H54 (cell line): ENCODE measurements around the gene GRB2.

Experiments
- DNase-seq: peaks from one replicate; pipeline ENCODE4 v3.0.0; 2011; ENCODE audit warnings: low spot score, mixed read lengths; ENCODE audit not compliant: insufficient read length
- FAIRE-seq: peaks from 3 replicates; lab custom pipeline; 2011; peaks lifted over from hg19 to GRCh38; lab: Jason Lieb, UNC
- POLR2A ChIP-seq: IDR thresholded peaks from 2 replicates; pipeline ENCODE4 v1.6.1; 2011; ENCODE audit warnings: low read depth, mild to moderate bottlenecking, low read length

Gene GRB2

DNA sequence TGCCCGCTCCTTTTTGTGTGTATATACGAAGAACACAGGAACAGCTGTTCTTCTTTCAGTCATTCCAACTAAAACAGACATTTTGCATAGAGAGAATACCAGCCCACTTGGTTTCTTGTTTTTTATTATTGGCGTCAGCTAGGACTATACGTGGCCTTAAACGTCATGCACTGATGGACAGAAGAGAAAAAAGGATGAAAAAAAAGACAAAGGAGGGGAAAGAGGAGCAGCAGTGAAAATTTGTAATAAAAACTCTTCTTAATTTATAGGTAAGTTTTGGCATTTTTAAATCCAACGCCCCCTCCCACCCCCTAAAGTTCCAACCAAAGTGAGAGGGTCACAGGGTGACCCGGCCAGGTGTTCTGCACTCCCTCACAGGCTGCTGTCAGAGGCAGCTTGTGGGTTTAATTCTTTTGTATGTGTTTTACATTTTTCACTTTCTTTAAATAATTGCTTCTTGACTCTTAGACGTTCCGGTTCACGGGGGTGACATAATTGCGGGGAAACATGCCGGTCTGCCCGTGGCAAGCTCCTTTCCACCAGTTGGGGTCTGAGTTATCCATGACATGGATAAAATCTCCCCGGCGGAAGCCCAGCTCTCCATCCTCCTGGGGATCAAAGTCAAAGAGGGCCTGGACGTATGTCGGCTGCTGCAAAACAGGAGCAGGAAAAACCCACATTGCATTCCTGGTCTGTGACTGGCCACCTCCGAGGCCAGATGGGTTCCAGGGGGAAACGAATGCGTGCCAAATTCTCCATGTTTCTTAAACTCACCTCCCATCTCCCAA is 85.4 kb downstream of the GRB2 start:
- no peak for DNase-seq
- TF ChIP-seq POLR2A, result no peak
- no peak for FAIRE-seq

GRCh38 chr17:75318615-75319222 is 86.8 kb downstream of the GRB2 start:
- FAIRE-seq, result no peak
- no peak for DNase-seq
- no peak for TF ChIP-seq POLR2A

DNA sequence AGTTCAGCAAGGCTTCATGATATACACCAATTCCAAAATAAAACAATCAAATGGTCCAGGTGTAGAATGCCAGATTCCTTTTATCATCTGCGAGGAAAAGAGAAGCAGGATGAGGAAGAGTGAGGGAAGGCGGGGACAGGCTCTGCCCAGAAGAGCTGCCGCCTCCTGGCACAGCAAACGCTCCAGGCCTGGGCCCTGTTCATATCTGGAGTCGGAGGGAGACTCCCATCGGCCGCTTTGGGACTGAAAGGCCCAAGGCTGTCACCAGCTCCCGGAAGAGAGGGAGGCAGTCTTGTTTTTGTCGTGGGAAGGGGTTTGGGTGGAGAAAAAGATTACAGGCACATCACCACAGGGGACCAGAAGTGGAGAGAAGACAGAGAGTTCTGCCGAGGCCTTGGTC is 87.3 kb downstream of the GRB2 start:
- no peak for TF ChIP-seq POLR2A
- FAIRE-seq, result no peak

DNA sequence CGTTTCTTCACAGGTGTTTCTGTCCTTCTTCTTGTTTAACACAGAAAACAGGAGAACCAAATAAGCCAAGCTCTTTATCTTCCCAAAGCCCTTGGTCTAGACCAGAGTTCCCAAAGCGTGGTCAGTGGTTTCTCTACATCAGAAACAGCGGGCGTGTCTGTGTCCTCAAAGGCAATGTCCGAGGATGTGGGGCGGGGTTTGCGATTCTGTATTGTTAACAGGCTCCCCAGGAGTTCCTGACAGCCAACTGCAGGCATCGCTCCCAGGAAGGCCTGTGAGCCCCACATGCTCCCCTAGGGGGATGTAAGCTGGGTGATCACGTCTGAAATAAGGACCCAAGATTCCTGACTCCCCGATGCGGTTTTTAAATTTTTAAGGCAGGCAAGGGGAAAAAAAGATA is 87.8 kb downstream of the GRB2 start:
- no peak for FAIRE-seq
- no peak for DNase-seq
- TF ChIP-seq POLR2A, result no peak

More for the DNA sequence above, 87.3 kb downstream of the GRB2 start:
- DNase-seq, result no peak

DNA sequence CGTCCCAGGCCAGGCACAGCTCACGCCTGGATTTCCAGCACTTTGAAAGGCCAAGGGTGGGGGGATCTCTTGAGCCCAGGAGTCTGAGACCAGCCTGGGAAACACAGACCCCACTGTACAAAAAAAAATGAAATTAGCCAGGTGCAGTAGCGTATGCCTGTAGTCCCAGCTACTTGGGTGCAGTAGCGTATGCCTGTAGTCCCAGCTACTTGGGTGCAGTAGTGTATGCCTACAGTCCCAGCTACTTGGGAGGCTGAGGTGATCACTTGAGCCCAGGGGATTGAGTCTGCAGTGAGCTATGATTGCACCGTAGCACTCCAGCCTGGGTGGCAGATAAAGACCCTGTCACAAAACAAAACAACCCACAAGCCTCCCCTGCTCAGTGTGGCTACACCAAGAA is 89.2 kb downstream of the GRB2 start:
- TF ChIP-seq POLR2A, result no peak
- FAIRE-seq, result no peak
- no peak for DNase-seq

GRCh38 chr17:75315541-75316243 is 89.8 kb downstream of the GRB2 start:
- FAIRE-seq (no peak), DNase-seq (peak; percentile 30)
- no peak for TF ChIP-seq POLR2A

DNA sequence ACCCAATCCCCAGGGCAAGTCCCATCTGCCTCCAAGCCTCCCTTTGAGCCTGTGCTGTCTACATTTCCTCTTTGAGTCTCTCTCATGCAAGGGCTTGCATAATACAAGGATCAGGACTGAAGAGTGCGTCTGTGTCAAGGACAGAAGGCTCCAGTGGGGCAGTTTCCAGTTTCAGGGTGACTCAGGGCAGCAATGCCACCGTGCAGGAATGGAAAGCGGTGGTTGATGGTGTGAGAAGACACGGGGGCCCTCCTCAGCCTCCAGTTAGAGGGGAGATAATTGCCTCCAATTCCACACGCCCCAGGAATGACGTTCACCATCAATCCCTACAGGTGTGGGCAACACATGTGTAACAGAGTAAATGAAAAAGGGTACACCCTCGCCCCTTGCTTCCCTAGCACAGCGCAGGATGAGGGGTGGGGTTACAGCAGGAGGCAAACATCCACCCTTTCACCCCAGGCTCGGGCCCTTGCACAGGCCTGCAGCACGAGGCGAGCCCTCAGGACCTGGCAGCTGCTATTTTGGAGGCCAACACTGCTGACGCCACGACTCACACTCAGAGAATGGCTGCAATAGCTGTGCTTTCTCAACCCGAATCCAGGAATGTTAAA is 91.4 kb downstream of the GRB2 start:
- no peak for FAIRE-seq
- DNase-seq, result peak; percentile 47
- no peak for TF ChIP-seq POLR2A

DNA sequence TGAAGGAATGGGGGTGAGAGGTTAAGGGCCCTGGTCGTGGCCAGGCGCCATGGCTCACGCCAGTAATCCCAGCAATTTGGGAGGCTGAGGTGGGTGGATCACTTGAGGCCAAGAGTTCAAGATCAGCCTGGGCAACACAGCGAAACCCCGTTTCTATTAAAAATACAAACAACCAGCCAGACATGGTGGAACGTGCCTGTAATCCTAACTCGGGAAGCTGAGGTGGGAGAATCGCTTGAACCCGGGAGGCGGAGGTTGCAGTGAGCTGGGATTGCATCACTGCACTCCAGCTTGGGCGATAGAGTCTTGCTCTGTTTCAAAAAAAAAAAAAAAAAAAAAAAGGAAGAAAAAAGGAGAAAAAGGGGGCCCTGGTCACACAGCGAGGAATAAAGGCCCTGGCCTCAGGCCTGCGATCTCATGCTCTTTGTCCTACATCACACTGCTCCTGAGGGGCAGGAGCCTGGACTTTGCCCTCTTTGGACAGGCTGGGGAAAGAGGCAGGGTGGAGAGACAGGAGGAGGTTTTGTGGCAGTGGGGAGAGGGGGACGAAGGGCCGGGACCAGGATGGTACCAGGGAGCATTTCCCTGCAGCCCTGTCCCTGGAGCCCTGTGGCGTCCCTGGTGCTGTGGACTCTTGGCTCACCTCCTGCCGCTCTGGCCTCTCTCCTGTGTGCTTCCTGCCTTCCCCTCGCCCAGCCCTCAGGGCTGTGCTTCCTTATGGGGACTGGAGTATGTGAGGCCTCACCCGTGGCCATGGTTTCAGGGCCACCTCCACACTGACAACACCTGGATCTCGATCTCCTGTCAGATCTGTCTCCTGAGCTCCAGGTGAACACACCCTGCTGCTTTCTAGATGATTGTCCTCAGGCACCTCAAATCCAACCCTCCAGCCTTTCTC is 96.5 kb downstream of the GRB2 start:
- TF ChIP-seq POLR2A, result no peak
- FAIRE-seq (no peak), DNase-seq (no peak)

GRCh38 chr17:75307957-75308731 is 97.3 kb downstream of the GRB2 start:
- TF ChIP-seq POLR2A, result no peak
- DNase-seq (no peak), FAIRE-seq (no peak)

GRCh38 chr17:75301502-75302206 is 103.8 kb downstream of the GRB2 start:
- DNase-seq, result no peak

GRCh38 chr17:75301049-75301448 is 104.4 kb downstream of the GRB2 start:
- no peak for FAIRE-seq
- TF ChIP-seq POLR2A, result no peak
- DNase-seq, result no peak

More at GRCh38 chr17:75301502-75302206, 103.8 kb downstream of the GRB2 start:
- FAIRE-seq, result no peak
- TF ChIP-seq POLR2A, result no peak

DNA sequence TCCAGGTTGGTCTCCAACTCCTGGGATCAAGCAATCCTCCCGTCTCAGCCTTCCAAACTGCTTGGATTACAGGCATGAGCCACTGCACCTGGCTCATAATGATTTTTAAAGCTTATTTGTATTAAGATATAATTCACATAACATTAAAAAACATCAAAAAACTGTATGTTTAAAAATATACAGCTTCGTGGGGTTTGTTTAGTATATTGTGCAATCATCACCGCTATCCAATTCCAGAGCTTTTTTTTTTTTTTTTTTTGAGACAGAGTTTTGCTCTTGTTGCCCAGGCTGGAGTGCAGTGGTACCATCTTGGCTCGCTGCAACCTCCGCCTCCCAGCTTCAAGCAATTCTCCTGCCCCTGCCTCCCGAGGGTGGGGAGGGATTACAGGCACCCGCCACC is 105.2 kb downstream of the GRB2 start:
- FAIRE-seq (no peak), DNase-seq (no peak)
- no peak for TF ChIP-seq POLR2A
